NOMO-1 treated with DMSO at 0.1 percent for 48 hours (cell line): ENCODE data around the gene DNAJA4.

Source experiments
- DNase-seq: peaks from one replicate; lab custom pipeline; 2025; ENCODE audit not compliant: unreplicated experiment; lab: John Stamatoyannopoulos, UW

The DNAJA4 gene

GRCh38 chr15:78264304-78265136 is at the start of gene DNAJA4:
Gene DNAJA4 (plus strand): TSS chr15:78264562. CDS start chr15:78264764, 202 bp downstream.
- DNase-seq, result peak; percentile 44

- DNase-seq, result no peak
Observed at GRCh38 chr15:78216276-78217104, 47.9 kb upstream of the DNAJA4 start.

GRCh38 chr15:78220713-78221112 is 43.6 kb upstream of the DNAJA4 start:
- DNase-seq, result no peak

GRCh38 chr15:78222745-78223395 is 41.5 kb upstream of the DNAJA4 start:
- DNase-seq, result no peak

GRCh38 chr15:78223396-78224022 is 40.9 kb upstream of the DNAJA4 start:
- no peak for DNase-seq

GRCh38 chr15:78224023-78224411 is 40.3 kb upstream of the DNAJA4 start:
- no peak for DNase-seq

GRCh38 chr15:78225783-78226541 is 38.4 kb upstream of the DNAJA4 start:
- no peak for DNase-seq

- no peak for DNase-seq
Observed at GRCh38 chr15:78228356-78228996, 35.9 kb upstream of the DNAJA4 start.

GRCh38 chr15:78229431-78230406 is 34.6 kb upstream of the DNAJA4 start:
- no peak for DNase-seq

- DNase-seq, result no peak
Observed at GRCh38 chr15:78232951-78233350, 31.4 kb upstream of the DNAJA4 start.

GRCh38 chr15:78233496-78233895 is 30.9 kb upstream of the DNAJA4 start:
- no peak for DNase-seq

GRCh38 chr15:78234515-78235040 is 29.8 kb upstream of the DNAJA4 start, which contains the start of gene ACSBG1:
Gene ACSBG1 (minus strand): TSS chr15:78234565. CDS start chr15:78234501, 64 bp downstream.
- DNase-seq, result no peak

- no peak for DNase-seq
Observed at GRCh38 chr15:78236491-78236890, 27.9 kb upstream of the DNAJA4 start.

- no peak for DNase-seq
Observed at GRCh38 chr15:78237146-78237545, 27.2 kb upstream of the DNAJA4 start.

- DNase-seq, result no peak
Observed at GRCh38 chr15:78239811-78240210, 24.6 kb upstream of the DNAJA4 start.

- peak; percentile 64 for DNase-seq
Observed at GRCh38 chr15:78241017-78241416, 23.3 kb upstream of the DNAJA4 start.

- DNase-seq, result no peak
Observed at GRCh38 chr15:78242128-78242527, 22.2 kb upstream of the DNAJA4 start.

GRCh38 chr15:78243058-78243457 is 21.3 kb upstream of the DNAJA4 start:
- no peak for DNase-seq
